CD14-positive monocyte (primary cell): ENCODE measurements around the gene TEAD4. TPM values are rescaled to one million over a fixed set of nuclear protein-coding genes. Genes with fewer than 3 reads are reported as not detected.

Experiments
- DNase-seq, 3 donors: peaks; one replicate each; pipeline ENCODE4 v3.0.0-alpha.2; 2011 to 2022
- H2AFZ ChIP-seq: 2 replicates; pipeline ENCODE4 v1.6.0; 2012; ENCODE audit warnings: mild to moderate bottlenecking, low read depth, low read length, inconsistent platforms; ENCODE audit not compliant: insufficient read depth, poor library complexity, severe bottlenecking
- H3K27ac ChIP-seq, 2 donors: 1 replicate in 1 of 2; 2 replicates in 1 of 2; pipeline ENCODE4 v1.5.1; 2012 to 2013; ENCODE audit warnings: low read length in 2 of 2, control low read depth in 1 of 2, inconsistent platforms in 1 of 2, low read depth in 1 of 2, mild to moderate bottlenecking in 1 of 2
- H3K27me3 ChIP-seq, 2 donors: one replicate each; pipeline versions ENCODE4 v1.6.0 to v1.6.1; 2011 to 2013; ENCODE audit warnings: low read length in 2 of 2; ENCODE audit not compliant: control insufficient read depth in 2 of 2, insufficient read depth in 2 of 2
- H3K36me3 ChIP-seq, 2 donors: replicated peaks in 1 of 2; 1 replicate in 1 of 2; 2 replicates in 1 of 2; pipeline versions ENCODE4 v1.5.1 to v1.6.1; 2012 to 2013; ENCODE audit warnings: low read length in 2 of 2, control low read depth in 1 of 2, inconsistent platforms in 1 of 2, mild to moderate bottlenecking in 1 of 2; ENCODE audit not compliant: insufficient read depth in 2 of 2, control insufficient read depth in 1 of 2
- H3K4me1 ChIP-seq, 2 donors: 1 replicate in 1 of 2; 2 replicates in 1 of 2; pipeline versions ENCODE4 v1.5.1 to v1.6.1; 2012 to 2013; ENCODE audit warnings: low read length in 2 of 2, control low read depth in 1 of 2, inconsistent platforms in 1 of 2, mild to moderate bottlenecking in 1 of 2, moderate library complexity in 1 of 2; ENCODE audit not compliant: insufficient read depth in 2 of 2, control insufficient read depth in 1 of 2
- H3K4me2 ChIP-seq: replicated peaks from 2 replicates; pipeline ENCODE3; 2012; ENCODE audit warnings: low read length, moderate library complexity, mild to moderate bottlenecking; ENCODE audit not compliant: poor library complexity, severe bottlenecking; ENCODE audit errors: extremely low read depth
- H3K4me3 ChIP-seq, 3 experiments: fragments of 200-600 bp in 1 of 3; sonication (generic) in 1 of 3; replicated peaks in 1 of 3; 1 replicate in 2 of 3; 2 replicates in 1 of 3; pipeline ENCODE4 v1.5.1; 2011 to 2013; ENCODE audit warnings: low read length in 3 of 3, mild to moderate bottlenecking in 3 of 3, control low read depth in 2 of 3, low read depth in 2 of 3, inconsistent platforms in 1 of 3, moderate library complexity in 1 of 3
- H3K79me2 ChIP-seq: 2 replicates; pipeline ENCODE4 v1.6.0; 2012; ENCODE audit warnings: mild to moderate bottlenecking, control low read depth, inconsistent platforms, low read length, moderate library complexity; ENCODE audit not compliant: insufficient read depth
- H3K9ac ChIP-seq: 2 replicates; pipeline ENCODE4 v1.6.0; 2017; ENCODE audit warnings: low read length, mild to moderate bottlenecking; ENCODE audit not compliant: insufficient read depth, poor library complexity, severe bottlenecking
- H3K9me3 ChIP-seq, 2 donors: replicated peaks in 1 of 2; 1 replicate in 1 of 2; 2 replicates in 1 of 2; pipeline versions ENCODE4 v1.5.1 to v1.6.1; 2012 to 2013; ENCODE audit warnings: low read length in 2 of 2, control low read depth in 1 of 2; ENCODE audit not compliant: control insufficient read depth in 1 of 2, insufficient read depth in 1 of 2
- H4K20me1 ChIP-seq: 2 replicates; pipeline ENCODE4 v1.6.0; 2012; ENCODE audit warnings: mild to moderate bottlenecking, low read length, control low read depth, moderate library complexity; ENCODE audit not compliant: insufficient read depth
- H3K27ac Mint-ChIP-seq, 7 donors: one replicate each; pipeline ENCODE4 v1.8.0; 2020; ENCODE audit warnings: mild to moderate bottlenecking in 7 of 7, mixed read lengths in 7 of 7, moderate library complexity in 6 of 7, inconsistent platforms in 2 of 7
- H3K27me3 Mint-ChIP-seq, 3 donors: one replicate each; pipeline ENCODE4 v1.8.0; 2021 to 2022; ENCODE audit warnings: low read depth in 3 of 3, mild to moderate bottlenecking in 3 of 3, mixed read lengths in 3 of 3, moderate library complexity in 3 of 3, inconsistent platforms in 1 of 3
- H3K36me3 Mint-ChIP-seq, 2 donors: one replicate each; pipeline ENCODE4 v1.8.0; 2020; ENCODE audit warnings: mixed read lengths in 2 of 2, inconsistent platforms in 1 of 2, mild to moderate bottlenecking in 1 of 2
- H3K4me1 Mint-ChIP-seq: one replicate; pipeline ENCODE4 v1.8.0; 2020; ENCODE audit warnings: mild to moderate bottlenecking, mixed read lengths
- H3K4me3 Mint-ChIP-seq, 2 donors: one replicate each; pipeline ENCODE4 v1.8.0; 2020; ENCODE audit warnings: mild to moderate bottlenecking in 2 of 2, mixed read lengths in 2 of 2, moderate library complexity in 1 of 2
- H3K9me3 Mint-ChIP-seq, 7 donors: one replicate each; pipeline ENCODE4 v1.8.0; 2020 to 2022; ENCODE audit warnings: mixed read lengths in 7 of 7, mild to moderate bottlenecking in 6 of 7, moderate library complexity in 6 of 7, inconsistent platforms in 2 of 7
- CTCF ChIP-seq: fragments of 200-600 bp; IDR thresholded peaks from one replicate; pipeline ENCODE4 v1.8.0; 2022; ENCODE audit warnings: antibody characterized with exemption, mild to moderate bottlenecking
- WGBS: methylation state at CpG from one replicate; pipeline ENCODE4 v1.1.5; 2013; ENCODE audit warnings: missing lambda C conversion rate; ENCODE audit not compliant: insufficient coverage; 5-methylcytosine and 5-hydroxymethylcytosine counted together
- intact Hi-C, 2 donors: fragments of 100-400 bp; cut with micrococcal nuclease; formaldehyde crosslinking; loops; one replicate each; pipeline versions ENCODE4 v1.15.0 to v1.15.1; 2023
- polyA plus RNA-seq, 3 donors: library from polyadenylated mRNA; depleted of rRNA in 1 of 3; unstranded in 2 of 3; stranded (reverse) in 1 of 3; fragments of 300-500 nt in 2 of 3; fragments of >200 nt in 1 of 3; fragmentation: Illumina TruSeq in 2 of 3; gene quantifications; 1 replicate in 2 of 3; 2 replicates in 1 of 3; pipeline ENCODE4 v1.2.3, GENCODE V29; 2012 to 2021

The TEAD4 gene
- polyA plus RNA-seq, 3 donors = not detected

- Mint-ChIP-seq H3K4me1 (no peaks in the 10 kb centered on the region), H3K9me3 (peaks cover 0 to 13% (median 0%) of the 10 kb centered on the region in 7 donors), H3K36me3 (no peaks in the 10 kb centered on the region), H3K27me3 (peaks cover 1 to 2% (median 1%) of the 10 kb centered on the region in 3 donors), H3K27ac (no peak overlapping the region), H3K4me3 (no peak overlapping the region)
- Histone ChIP-seq H3K9me3 (peaks cover 0 to 4% of the 10 kb centered on the region in 2 donors), H4K20me1 (no peaks in the 10 kb centered on the region), H3K9ac (no peak overlapping the region), H3K36me3 (no peaks in the 10 kb centered on the region), H3K27me3 (no peaks in the 10 kb centered on the region), H3K79me2 (no peaks in the 10 kb centered on the region), H3K27ac (no peak overlapping the region), H3K4me3 (no peak overlapping the region), H2AFZ (no peak overlapping the region), H3K4me1 (no peaks in the 10 kb centered on the region), H3K4me2 (no peak overlapping the region)
- no peak for TF ChIP-seq CTCF
- WGBS = 84% methylated on average over 2 of the region's 5 CpGs
- no peak for DNase-seq
- intact Hi-C loops = no loop called here
These were observed 29.3 kb downstream of the TEAD4 start for GRCh38 chr12:2988494-2988893.

- H3K4me1 Mint-ChIP-seq = no peaks in the 10 kb centered on the region
- H3K4me1 ChIP-seq = no peaks in the 10 kb centered on the region
- no peak overlapping the region for H3K27ac ChIP-seq
- DNase-seq = no peak
- H3K27ac Mint-ChIP-seq = no peak overlapping the region
- H3K27me3 Mint-ChIP-seq = peaks cover 0 to 7% (median 5%) of the 10 kb centered on the region in 3 donors
- no peaks in the 10 kb centered on the region for H3K36me3 Mint-ChIP-seq
- no peak for TF ChIP-seq CTCF
- no peaks in the 10 kb centered on the region for H3K36me3 ChIP-seq
- H3K79me2 ChIP-seq = no peaks in the 10 kb centered on the region
- intact Hi-C loops = no loop called here
- H3K9ac ChIP-seq = no peak overlapping the region
- H3K9me3 Mint-ChIP-seq = peaks cover 0 to 13% (median 0%) of the 10 kb centered on the region in 7 donors
- H3K9me3 ChIP-seq = peaks cover 0 to 4% of the 10 kb centered on the region in 2 donors
- H3K4me2 ChIP-seq = no peak overlapping the region
- H3K4me3 ChIP-seq = no peak overlapping the region
- no peak overlapping the region for H3K4me3 Mint-ChIP-seq
- no CpG with 5 or more reads among the region's 5 CpGs for WGBS
- H4K20me1 ChIP-seq = no peaks in the 10 kb centered on the region
- H3K27me3 ChIP-seq = no peaks in the 10 kb centered on the region
- no peak overlapping the region for H2AFZ ChIP-seq
These were observed 33.5 kb downstream of the TEAD4 start for GRCh38 chr12:2992724-2993123.
